Heart left ventricle (tissue), 13 donors: Measurements from ENCODE around the gene CCDC24.

Experiments used
- POLR2A ChIP-seq, 2 donors: fragments of 450-650 bp; IDR thresholded peaks; one replicate each; pipeline ENCODE4 v1.6.1; 2017; ENCODE audit warnings: antibody characterized with exemption in 2 of 2, mild to moderate bottlenecking in 2 of 2, moderate library complexity in 2 of 2
- TF ChIP-seq, protein P1 (sequence below), 12 donors: fragments of 200-600 bp; sonication (generic) in 4 of 12; IDR thresholded peaks; one replicate each; pipeline versions ENCODE4 v1.5.0 to v1.8.0; 2018 to 2022; ENCODE audit warnings: antibody characterized with exemption in 12 of 12, mild to moderate bottlenecking in 5 of 12
- donor health status: ischemic (EF 13 %, LVEDD 7.1; RV severe dilation, severe dysfunction).
- donor health status: DM: no; HTN: yes; CAD: no.
- donor health status: DM: no; HTN: no; CAD: no.
- donor health status: ischemic (EF 25% LVEDD 6.9; RV normal size, moderate dysfunction).
- donor health status: ischemic (EF 25% LVEDD 5.7; RV mildly dilated, moderate dysfunction).
- donor health status: ischemic (EF 35%, LVEDD 5.7; RV mildly dilated, moderate dysfunction).
- donor health status: nonischemic (EF 11% LVEDD 7.7; RV severe dilation, severe dysfunction).
- donor health status: DM: yes; HTN: yes; CAD: no.
- donor health status: PGD.
- donor health status: ischemic (EF 29% LVEDD 5.4; RV normal size, mild dysfunction).
- donor health status: nonischemic (EF 23%, LVEDD 6.1; RV moderate dilation, normal function).

DNA sequence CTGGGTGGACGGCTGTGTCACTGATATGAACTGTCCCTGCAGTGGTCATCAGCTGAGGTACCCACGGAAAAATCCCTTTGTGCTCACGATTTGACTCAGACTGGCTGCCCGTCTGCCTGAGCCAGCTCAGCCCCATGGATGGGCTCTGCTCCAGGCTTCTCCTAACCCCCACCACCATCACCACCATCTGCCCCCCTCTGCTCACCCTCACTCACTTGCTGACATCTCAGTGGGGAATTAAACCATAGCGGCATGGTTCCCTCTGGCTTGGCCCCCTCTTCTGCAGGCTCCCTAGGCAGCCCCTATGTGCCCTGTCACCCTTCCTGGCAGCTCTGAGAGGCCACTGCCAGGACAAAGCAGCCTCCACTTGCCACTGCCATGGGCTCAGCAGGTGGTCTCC is 22.6 kb downstream of the CCDC24 start:
- TF ChIP-seq, protein P1, sequence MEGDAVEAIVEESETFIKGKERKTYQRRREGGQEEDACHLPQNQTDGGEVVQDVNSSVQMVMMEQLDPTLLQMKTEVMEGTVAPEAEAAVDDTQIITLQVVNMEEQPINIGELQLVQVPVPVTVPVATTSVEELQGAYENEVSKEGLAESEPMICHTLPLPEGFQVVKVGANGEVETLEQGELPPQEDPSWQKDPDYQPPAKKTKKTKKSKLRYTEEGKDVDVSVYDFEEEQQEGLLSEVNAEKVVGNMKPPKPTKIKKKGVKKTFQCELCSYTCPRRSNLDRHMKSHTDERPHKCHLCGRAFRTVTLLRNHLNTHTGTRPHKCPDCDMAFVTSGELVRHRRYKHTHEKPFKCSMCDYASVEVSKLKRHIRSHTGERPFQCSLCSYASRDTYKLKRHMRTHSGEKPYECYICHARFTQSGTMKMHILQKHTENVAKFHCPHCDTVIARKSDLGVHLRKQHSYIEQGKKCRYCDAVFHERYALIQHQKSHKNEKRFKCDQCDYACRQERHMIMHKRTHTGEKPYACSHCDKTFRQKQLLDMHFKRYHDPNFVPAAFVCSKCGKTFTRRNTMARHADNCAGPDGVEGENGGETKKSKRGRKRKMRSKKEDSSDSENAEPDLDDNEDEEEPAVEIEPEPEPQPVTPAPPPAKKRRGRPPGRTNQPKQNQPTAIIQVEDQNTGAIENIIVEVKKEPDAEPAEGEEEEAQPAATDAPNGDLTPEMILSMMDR (IDR thresholded peaks at IDR 0.05): no peak
- no peak for TF ChIP-seq POLR2A (IDR thresholded peaks at IDR 0.05)
